Stimulated activated CD4-positive, alpha-beta T cell treated with anti-CD3 and anti-CD28 coated beads, TNF-alpha, amount 100 ng/mL, for 1 hour (primary cell): Measurements from ENCODE around the gene VAV1.
"Not testable (repeated sequence)": the region's sequence is repeated elsewhere in the genome, so short reads cannot be mapped to it uniquely, and the experiment has no call there.

Experiments used
- DNase-seq, 3 donors: peaks; one replicate each; pipeline ENCODE4 v3.0.0-alpha.2; 2020; ENCODE audit warnings: low read depth in 3 of 3, low spot score in 1 of 3

Gene VAV1

DNA sequence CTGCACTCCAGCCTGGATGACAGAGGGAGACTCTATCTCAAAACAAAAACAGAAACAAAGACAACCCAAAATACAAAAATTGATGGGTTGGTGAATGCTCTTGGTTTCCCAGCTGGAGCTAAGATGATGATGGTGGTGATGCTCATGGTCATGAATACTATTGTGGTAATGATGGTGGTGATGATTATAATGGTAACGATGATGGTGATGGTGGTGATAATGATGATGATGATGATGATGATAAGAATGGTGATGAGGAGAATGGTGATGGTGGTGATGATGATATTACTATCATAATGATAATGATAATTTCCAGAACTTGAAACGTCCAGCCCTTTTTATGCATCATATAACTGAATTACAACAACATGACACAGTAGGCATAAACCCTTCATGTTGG lies 40.1 kb downstream of the VAV1 start:
- DNase-seq: no peak

DNA sequence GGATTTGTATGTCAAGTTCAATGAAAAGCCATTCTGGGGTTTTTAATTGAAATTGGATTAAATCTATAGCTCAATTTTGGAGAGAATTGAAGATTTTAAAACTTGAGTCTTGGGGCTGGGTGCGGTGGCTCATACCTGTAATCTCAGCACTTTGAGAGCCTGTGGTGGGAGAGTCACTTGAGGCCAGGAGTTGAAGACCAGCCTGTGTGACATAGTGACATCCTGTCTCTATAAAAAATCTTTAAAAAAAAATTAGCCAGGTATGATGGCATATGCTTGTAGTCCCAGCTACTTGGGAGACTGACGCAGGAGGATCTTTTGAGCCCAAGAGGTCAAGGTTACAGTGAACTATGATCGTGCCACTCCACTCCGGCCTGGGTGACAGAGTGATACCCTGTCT lies 41.2 kb downstream of the VAV1 start:
- no peak for DNase-seq

DNA sequence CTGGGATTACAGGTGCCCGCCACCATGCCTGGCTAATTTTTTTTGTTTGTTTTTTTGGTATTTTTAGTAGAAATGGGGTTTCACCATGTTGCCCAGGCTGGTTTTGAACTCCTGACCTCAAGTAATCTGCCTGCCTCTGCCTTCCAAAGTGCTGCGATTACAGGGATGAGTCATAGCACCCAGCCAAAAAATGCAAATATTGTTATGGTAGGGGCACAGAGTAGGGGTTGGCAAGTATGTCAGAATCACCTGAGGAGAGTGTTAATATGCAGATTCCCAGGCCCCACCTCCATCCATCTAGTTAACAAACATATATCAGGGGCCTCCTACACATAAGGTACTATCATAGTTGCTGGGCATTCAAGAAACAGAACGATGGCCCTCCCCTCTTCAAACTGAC lies 44.7 kb downstream of the VAV1 start:
- no peak for DNase-seq

DNA sequence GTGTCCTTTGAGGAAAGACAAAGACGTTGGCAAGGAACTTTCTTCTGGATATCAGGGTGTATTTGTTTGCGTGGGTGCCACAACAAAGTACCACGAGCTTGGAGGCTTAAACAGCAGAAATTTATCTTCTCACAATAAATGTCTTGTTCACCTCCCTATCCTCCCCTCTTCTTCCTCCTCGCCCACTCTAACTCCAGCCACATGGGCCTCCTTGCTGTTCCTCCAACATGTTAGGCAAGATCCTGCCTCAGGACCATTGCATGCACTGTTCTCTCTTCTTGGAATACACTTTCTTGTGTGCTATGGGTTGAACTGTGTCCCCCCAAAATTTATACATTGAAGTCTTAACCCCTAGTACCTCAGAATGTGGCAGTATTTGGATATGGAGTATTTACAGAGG lies 45.7 kb downstream of the VAV1 start:
- no peak for DNase-seq

DNA sequence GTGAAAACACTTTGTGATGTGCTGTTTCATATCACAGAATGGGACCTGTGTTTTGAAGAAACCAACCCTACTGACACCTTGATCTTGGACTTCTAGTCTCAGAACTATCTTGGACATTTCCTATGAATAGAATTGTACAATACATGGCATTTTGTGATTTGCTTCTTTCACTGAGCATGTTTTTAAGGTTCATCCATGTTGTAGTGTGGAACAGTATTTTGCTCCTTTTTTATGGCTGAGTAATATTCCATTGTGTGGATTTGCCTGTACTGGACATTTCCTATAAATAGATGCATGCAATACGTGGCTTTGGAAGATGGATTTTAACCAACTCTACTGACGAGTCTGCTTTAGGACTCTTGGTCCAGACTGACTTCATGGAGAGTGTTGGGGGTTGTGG lies 46.8 kb downstream of the VAV1 start:
- DNase-seq: no peak

DNA sequence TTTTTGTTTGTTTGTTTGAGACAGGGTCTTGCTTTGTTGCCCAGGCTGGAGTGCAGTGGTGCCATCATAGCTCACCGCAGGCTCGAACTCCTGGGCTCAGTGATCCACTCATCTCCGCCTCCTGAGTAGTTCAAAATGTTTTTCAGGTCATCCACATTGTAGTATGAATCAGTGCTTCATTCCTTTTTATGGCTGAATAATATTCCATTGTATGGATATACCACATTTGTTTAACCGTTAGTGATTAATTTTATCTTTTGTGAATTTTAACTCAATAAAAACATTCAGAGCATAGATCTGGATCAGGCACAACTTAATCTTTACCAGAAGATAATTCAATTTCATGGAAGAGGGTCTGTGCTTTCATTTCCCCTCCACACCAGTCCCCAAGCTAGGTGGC lies 47.7 kb downstream of the VAV1 start:
- no peak for DNase-seq

DNA sequence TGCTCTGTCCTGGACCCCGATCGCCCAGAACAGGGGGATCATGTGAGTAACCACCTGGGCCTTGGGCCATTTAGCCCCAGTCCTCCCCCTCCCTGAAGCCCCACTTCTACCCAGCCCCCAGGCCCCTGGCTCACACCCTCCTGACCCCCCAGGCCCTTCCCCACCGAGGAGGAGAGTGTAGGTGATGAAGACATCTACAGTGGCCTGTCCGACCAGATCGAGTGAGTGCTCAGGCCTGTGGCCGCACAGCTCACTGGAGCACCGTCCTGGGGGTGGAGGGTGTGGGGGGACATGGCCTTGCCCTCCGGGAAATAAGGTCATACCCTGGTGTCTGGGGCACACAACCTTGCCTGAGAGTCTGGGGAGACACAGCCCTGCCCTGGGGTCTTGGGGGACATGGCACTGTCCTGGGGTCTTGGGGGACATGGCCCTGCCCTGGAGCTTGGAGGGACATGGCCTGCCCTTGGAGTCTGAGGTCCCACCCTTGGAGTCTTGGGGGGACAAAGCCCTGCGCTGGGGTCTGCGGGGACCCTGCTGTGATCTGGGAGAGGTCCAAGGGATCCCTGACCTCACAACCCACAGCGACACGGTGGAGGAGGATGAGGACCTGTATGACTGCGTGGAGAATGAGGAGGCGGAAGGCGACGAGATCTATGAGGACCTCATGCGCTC lies 49.3 kb downstream of the VAV1 start:
- no peak for DNase-seq

DNA sequence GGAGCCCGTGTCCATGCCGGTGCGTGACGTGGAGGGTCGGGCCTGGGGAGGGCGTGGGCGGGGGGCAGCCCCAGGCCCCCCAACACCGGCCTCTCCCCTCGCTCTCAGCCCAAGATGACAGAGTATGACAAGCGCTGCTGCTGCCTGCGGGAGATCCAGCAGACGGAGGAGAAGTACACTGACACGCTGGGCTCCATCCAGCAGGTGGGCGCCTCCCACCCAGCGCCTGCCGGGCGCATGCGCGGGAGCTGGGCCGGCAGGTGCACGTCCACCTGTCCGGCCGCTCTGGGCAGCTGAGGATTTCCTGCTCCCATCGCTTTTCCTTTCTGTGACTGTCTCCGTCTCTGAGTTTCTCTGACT lies 49.8 kb downstream of the VAV1 start:
- DNase-seq: no peak

DNA sequence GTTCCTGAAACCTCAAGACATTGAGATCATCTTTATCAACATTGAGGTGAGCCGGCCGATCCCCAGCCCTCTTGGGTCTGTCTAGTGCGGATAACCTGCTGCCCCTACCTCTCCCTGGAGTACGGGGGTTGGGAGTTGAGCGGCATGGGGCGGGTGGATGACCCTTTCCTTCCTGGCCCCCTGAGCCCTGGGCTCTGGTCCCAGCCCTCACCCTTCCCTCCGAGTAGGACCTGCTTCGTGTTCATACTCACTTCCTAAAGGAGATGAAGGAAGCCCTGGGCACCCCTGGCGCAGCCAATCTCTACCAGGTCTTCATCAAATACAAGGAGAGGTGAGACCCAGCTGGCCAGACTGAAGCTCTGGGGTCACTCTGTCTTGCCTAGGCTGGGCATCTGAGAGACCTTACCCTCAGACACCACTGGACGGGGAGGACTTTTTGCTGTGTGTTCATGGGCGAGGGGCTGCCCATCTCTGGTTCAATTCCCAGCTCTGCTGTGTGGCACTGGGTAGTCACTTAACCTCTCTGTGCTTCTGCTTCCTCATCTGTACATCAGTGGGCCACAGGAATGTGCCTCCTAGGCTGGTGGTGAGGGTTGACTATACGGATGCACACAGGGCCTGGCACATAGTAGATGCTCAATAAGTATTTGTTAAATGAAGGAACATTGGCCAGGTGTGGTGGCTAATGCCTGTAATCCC lies 52.7 kb downstream of the VAV1 start:
- no peak for DNase-seq

DNA sequence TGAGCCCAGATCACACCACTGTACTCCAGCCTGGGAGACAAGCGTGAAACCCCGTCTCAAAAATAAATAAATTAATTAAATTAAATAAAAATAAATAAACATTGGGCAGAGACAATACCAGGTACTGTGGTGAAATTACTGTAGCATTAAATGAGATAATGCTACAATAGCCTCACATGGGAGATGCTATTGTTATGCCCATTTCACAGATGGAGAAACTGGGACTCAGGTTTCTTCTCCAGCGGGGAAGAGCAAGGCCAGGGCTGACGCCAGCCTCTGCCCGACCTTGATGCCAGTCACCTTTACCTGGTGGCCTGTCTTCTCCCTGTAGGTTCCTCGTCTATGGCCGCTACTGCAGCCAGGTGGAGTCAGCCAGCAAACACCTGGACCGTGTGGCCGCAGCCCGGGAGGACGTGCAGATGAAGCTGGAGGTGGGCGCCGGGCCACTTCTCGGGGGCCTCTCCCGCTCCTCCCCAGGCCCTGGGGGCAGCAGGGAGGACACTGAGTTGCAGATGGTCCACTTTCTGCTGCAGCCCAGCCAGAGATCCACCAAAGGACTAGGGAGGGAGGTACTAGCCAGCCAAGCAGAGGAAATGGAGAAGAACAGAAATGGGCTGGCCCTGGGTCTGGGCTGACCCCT lies 53.9 kb downstream of the VAV1 start:
- DNase-seq: no peak

DNA sequence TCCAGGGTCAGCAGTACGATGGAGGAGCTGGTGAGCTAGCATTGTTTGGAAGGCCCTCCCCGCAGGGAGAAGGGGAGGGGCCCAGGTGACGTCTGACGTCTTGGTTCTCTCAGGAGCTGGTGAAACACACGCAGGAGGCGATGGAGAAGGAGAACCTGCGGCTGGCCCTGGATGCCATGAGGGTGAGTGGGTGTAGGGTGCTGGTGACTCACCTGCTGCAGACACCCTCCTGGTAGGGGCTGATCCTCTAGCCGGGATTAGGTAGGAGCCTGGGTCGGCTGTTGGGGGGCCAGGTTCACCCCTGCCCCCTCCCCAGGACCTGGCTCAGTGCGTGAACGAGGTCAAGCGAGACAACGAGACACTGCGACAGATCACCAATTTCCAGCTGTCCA lies 55.8 kb downstream of the VAV1 start:
- no peak for DNase-seq

DNA sequence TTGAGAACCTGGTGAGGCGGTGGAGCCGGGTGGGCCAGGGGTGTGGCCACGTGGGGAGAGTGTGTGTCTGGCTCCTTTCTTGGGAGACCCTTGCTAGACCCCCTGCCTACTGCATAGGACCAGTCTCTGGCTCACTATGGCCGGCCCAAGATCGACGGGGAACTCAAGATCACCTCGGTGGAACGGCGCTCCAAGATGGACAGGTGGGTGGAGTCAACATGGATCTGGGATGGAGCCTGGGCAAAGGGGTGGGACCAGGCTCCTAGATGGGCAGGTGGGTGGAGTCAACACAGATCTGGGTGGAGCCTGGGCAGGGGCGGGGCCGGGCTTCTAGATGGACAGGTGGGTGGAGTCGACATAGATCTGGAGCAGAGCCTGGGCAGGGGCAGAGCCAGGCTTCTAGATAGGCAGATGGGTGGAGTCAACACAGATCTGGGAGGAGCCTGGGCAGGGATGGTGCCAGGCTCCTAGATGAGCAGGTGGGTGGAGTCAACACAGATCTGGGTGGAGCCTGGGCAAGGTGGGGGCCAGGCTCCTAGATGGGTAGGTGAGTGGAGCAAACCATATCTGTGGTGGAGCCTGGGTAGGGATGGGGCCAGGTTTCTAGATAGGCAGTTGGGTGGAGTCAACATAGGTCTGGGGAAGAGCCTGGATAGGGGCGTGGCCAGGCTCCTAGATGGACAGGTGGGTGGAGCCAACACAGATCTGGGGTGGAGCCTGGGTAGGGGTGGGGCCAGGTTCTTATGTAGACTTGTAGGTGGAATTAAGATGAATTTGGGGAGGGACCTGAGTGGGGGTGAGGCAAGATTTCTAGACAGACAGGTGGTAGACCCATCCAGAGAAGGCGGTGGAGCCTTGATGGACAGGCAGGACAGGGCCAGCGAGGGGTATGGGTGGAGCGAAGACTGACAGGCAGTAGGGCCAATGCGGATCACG lies 56.5 kb downstream of the VAV1 start:
- DNase-seq: no peak

DNA sequence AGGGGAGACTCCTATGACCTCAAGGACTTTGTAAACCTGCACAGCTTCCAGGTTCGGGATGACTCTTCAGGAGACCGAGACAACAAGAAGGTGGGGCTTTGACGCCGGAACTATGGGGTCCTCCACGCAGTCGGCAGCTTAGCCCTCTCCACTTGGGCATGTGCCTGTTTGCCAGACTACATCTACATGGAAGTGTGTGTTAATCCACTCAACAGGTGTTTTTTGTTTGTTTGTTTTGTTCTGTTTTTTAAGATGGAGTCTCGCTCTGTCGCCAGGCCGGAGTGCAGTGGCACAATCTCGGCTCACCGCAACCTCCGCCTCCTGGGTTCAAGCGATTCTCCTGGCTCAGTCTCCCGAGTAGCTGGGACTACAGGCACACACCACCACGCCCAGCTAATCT lies 57.3 kb downstream of the VAV1 start:
- DNase-seq: not testable (repeated sequence)

DNA sequence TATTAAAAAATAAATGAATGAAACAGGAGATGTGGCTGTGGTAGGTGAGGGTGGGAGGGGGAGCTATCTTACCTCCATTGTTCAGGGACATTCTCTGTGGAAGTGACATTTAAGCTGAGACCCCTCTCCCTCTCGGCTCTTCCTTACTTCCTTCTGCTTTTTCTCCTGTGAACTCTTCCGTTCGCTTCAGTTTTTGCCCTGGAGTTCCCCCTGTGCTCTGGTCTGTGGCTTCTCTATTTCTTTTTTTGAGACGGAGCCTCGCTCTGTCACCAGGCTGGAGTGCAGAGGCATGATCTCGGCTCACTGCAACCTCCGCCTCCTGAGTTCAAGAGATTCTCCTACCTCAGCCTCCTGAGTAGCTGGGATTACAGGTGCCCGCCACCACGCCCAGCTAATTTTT lies 58.6 kb downstream of the VAV1 start:
- not testable (repeated sequence) for DNase-seq

DNA sequence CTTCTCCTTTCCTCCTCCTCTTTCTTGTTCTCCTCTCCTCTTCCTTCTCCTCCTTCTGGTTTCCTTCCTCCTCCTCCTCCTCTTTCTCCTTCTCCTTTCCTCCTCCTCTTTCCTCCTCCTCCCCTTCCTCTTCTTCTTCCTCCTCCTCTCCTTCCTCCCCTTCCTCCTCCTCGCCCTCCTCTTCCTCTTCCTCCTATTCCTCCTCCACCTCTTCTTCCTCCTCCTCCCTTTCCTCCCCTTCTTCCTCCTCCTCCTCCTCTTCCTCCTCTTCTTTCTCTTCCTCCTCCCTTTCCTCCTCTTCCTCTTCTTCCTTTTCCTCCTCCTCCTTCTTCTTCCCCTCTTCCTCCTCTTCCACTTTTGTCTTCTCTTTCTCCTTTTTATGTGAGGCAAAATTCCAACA lies 59.9 kb downstream of the VAV1 start:
- DNase-seq: no peak

DNA sequence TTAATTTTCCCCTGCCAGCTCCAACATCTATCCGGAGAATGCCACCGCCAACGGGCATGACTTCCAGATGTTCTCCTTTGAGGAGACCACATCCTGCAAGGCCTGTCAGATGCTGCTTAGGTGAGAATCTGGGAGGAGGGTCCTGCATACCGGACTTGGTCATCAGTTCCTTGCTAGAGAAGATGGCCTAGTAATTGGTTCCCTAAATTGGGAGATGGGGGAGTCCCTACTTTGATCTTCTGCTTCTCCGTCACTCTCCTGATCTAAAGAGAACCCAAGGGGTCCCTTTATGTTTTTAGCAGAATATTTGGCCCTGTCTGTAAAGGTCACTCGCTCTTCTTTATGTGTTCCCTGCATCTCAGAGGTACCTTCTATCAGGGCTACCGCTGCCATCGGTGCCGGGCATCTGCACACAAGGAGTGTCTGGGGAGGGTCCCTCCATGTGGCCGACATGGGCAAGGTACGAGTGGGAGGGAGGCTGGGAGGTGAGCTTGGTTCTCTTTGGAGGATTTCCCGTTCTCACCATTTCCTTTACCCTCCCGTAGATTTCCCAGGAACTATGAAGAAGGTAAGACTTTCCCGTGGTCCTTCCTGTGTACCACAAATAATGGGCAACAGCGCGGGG lies 60.8 kb downstream of the VAV1 start:
- no peak for DNase-seq

DNA sequence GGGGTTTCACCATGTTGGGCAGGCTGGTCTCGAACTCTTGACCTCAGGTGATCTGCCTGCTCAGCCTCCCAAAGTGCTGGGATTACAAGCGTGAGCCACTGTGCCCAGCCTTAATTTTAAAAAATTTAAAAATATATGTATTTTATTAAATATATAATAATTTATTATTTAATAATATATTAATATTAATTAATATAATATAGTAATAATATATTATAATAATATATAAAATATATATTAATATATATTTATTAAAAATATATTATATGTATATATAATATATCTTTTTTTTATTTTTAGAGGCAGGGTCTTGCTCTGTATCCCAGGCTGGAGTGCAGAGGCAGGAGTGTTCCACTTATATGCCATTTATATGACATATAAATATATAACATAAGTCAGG lies 61.9 kb downstream of the VAV1 start:
- no peak for DNase-seq

DNA sequence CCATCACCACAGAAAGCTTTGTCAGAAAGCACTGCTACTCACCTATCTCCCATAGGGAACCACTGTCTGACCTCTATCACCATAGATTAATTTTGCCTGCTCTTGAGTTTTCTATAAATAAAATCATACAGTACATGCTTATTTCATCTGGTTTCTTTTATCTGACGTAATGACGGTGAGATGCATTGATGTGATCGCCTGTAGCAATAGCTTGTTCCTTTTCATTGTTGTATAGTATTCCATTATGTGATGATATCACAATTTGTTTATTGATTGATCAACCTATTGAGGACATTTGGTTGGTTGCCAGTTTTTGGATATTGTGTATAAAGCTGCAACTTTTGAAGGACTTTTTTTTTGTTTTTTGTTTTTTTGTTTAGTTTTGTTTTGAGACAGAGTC lies 63.0 kb downstream of the VAV1 start:
- DNase-seq: no peak

DNA sequence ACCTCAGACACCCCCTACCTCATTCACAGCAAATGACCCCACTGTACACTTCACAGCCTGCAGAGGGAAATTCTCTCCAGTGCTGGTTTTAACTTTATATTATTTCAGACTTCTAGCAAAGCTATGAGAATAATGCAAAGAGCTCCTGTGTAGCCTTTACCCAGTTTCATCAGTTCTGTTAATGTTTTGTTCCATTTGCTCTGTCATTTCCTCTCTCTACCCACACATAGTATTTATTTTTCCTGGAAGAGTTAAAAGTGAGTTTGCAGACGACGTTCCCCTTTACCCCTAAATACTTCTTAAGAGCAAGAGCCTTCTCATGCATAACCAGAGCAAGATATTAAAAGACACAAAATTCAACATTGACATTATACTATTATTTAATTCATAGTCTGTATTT lies 65.0 kb downstream of the VAV1 start:
- DNase-seq: no peak

DNA sequence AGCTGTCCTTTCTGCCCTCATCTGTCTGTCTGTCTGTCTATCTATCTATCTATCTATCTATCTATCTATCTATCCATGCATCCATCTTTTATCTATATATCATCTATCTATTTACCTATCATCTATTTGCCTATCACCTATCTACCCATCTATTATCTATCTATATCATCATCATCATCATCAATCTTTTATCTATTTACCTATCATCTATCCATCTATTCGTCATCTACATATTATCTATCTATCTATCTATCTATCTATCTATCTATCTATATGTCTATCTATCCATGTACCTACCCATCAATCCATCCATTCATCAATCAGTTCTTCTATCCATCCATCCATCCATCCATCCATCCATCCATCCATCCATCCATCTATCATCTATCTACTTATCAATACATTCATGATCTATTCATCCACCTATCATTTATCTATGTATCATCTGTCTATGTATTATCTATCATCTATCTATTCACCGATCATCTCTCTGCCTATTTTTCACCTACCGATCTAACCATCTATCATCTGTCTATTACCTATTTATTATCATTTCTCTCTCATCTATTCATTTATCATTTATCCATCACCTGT lies 65.7 kb downstream of the VAV1 start:
- DNase-seq: no peak
